Measurements from ENCODE around the gene SLC41A2.
"Not testable (repeated sequence)": the region's sequence is repeated elsewhere in the genome, so short reads cannot be mapped to it uniquely, and the experiment has no call there.

Gene SLC41A2

DNA sequence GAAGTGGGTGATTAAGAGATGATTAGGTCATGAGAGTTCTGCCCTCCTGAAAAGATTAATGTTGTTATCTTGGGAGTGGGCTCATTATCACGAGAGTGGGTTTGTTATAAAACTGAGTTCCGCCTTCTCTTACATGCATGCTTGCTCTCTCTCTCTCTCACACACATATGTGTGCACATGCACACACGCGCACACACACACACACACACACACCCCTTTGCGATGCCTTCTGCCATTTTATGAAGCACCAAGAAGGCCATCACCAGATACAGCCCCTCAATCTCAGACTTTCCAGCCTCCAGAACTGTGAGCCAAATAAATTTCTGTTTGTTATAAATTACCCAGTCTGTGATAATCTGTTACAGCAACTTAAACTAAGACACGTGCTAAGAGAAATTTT lies 5.7 kb upstream of the SLC41A2 start:
- no peak for DNase-seq

DNA sequence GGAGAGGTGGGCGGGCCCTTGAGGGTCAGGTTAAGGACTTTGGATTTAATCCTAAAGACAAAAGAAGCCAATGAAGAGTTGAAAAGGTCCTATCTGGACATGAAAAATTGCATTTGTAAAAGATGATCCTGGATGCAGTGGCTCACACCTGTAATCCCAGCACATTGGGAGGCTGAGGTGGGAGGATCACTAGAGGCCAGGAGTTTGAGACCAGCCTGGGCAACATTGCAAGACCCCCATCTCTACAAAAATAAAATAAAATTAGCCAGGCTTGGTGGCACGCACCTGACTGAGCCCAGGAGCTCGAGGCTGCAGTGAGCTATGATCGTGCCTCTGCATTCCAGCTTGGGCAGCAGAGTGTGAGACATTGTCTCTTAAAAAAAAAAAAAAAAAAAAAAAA lies 2.4 kb upstream of the SLC41A2 start:
- no peak for DNase-seq

DNA sequence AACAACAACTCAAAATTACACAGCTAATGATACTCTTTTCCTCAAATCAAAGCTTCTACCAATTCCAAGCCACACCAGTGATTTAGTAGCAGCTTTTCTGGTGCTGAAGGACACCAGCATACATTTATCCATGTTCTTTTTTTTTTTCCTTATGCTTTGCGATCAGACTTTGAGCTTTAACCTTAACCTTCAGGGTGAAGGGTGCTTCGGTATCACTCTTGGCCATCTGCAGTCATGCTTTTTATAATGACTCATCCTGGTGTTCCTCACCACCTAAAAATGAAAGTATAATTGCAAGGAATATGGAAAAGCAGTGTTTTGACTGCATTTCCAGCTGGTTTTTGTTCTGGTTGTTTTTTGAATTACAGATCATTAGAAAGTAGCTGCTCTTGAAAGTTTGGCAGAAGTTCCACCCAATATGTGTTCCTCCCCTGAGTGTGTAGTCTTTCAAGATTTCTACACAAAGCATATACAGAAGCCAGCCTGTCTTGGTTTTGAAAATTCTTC lies 1.3 kb upstream of the SLC41A2 start:
- DNase-seq = no peak

DNA sequence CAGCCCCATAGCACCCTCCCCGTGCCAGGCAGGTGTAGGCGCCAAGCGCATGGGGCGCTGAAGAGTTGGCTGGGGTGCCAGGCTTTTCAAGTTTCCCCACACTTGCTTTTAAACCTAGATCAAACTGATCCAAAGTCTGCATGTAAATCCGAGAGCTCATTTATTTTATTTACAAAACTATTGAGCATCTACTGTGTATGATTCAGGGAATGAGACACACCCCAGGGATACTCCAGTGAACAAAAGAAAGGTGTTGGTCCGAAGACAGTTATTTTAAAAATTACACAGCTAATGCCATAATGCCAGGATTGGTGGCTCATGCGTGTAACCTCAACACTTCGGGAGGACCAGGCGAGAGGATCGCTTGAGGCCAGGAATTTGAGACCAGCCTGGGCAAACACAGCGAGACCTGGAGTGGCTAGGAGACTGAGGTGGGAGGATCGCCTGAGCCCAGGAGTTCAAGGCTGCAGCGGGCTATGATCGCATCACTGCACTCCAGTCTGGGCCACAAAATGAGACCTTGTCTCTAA lies 780 bp upstream of the SLC41A2 start:
- DNase-seq = no peak

DNA sequence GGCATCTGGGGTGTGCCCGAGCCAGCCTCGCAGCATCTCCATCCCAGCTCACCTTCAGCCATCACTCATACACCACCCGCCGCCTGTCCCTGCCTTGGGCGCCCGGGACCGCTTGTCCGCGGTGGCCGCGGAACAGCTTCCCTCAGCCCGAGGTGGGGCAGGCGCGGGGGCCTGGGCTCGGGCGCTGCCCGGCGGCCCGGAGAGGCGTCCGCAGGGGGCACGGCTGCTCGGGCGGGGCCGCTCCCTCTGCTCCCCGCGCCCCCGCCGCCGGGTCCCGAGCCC lies 430 bp downstream of the SLC41A2 start:
- peak; percentile 25 for DNase-seq

DNA sequence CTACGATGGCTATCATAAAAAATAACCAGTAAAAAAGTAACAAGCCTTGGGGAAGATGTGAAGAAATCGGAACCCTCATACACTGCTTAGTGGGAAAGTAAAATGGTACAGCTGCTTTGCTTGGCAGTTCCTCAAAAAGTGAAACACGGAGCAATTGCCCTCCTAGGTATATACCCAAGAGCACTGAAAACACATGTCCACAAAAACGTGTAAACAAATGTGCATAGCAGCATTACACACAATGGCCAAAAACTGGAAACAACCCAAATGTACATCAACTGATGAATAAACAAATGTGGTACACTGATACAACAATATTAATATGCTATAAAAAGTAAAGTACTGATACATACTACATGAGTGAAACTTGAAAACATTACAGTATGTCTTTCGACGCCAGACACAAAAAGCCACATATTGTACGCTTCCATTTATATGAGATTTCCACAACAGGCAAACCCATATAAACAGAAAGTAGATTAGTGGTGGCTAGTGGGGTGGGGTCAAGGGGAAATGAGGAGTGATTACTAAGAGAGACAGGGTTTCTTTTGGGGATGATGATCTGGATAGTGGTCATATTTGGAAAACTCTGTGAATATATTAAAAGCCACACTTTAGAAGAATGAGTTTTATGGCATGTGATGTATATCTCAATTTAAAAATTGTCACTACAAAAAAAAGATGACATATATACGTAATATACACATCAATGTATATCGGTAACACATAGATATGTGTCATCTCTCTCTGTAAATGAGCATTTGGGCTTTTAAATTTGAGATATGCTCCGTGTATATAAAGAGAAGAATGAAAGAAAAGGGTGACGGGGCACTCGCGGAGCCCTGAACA lies 996 bp downstream of the SLC41A2 start:
- DNase-seq = no peak

DNA sequence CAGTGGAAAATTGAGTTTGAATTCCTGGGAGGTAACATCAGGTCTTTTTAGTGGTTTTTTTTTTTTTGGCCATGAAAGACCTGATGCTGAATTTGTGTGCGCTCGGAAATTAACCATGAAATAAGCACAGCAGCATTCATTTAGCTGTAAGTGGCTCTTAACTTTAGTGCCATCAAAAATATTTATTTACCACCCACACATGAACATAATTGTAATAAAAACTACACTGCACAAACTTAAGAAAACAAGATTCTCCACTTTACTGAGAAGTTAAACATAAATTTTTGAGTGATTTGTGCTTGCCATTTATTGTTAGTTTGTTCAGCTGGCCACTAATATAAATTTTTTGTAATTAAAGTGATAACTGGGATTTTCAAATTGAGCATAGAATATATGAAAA lies 2.4 kb downstream of the SLC41A2 start:
- no peak for DNase-seq

DNA sequence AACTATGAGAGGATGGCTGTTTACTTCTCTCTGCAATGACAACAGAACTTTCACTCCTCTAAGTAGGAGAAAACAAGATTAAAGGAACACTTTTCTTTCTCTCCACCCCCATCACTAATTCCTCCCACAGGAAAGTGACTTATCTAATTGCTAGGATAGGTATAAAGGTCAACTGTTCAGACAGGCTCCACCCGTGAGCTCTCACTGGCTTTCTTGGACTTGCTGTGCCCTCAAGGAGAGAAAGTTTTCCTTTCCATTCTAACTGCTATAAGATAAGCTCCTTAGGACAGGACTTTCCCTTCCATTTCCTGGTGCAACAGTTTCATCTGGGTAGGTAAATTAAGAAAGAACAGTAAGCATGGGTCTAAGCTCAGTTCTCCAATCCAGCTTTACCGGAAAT lies 4.8 kb downstream of the SLC41A2 start:
- DNase-seq = no peak

DNA sequence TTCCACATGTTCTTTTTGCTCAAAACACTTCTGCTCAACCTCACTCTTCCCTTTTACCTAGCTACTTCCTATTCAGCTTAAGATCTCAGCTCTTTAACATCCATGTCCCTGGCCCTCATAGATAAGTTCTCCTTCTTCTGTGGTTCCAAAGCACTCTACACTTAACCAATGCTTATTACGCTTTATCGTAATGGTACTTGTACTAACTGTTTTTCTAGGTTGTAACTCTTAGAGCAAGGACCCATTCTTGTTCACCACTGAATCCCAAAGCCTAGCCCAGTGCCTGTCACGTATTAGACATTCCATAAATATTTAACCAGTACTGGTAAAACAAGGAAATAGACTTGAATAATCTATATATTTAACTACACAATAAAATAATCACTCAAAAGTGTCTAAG lies 5.3 kb downstream of the SLC41A2 start:
- DNase-seq = no peak

DNA sequence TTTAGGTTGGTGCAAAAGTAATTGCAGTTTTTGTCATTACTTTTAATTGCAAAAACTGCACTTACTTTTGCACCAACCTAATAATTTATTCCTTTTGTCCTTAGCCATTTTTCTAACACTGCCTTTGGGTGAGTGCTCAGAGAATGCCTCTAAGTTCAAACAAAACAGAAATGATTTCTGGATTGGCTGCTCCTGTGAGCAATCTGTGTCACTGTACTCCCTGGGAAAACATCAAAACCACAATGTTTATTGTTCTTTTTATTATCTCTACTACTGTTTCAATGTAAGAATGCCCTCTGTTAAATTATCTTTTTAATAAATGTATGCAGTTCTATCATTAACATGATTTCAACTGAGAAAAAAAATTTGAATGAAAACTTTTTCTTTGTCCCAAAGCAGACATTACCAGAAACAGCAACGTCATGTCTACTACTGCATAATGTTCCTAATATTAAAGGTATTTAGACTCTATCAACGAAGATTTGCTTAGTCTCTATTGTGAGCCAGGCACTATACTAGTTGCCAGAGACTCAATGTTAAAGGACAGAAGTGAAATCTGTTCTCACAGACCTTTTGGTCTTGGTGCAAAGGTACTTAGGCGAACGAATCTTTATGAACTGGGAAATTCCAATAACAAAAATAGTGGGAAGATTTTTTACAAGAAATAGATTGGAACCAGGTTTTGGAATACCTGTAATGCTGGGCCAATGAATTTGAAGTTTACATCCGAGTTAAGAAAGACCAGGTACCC lies 6.2 kb downstream of the SLC41A2 start:
- DNase-seq = no peak

DNA sequence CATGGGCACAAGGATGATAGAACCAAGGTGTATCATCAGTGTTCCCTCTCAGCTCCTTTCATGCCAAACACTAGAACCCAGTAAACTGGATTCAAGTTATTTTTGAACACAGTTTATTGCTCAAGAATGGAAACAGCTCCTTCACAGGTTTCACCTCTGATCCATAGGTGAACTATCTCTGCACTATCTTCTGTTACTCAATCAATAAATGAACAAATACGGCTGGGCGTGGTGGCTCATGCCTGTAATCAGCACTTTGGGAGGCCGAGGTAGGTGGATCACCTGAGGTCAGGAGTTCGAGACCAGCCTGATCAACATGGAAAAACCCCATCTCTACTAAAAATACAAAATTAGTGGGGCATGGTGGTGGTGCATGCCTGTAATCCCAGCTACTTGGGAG lies 9.4 kb downstream of the SLC41A2 start:
- not testable (repeated sequence) for DNase-seq

DNA sequence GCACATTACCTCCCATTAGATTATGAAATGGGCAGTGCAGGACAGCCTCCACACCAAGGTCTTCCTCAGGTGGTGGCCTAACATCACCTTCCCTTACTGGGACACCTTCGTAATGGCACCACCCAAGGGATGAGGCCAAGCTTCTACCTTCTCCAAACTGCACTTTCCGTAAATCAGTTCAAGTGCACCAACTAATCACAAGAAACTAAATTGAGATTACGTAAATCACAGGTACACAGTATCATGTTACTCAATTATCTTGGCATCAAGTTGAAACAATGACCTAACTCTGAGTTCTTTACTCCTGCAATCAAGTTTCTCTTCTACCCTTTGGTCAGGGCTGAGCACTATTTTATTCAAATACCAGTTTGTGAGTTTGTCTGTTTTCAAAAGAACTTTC lies 13.8 kb downstream of the SLC41A2 start:
- DNase-seq = no peak

DNA sequence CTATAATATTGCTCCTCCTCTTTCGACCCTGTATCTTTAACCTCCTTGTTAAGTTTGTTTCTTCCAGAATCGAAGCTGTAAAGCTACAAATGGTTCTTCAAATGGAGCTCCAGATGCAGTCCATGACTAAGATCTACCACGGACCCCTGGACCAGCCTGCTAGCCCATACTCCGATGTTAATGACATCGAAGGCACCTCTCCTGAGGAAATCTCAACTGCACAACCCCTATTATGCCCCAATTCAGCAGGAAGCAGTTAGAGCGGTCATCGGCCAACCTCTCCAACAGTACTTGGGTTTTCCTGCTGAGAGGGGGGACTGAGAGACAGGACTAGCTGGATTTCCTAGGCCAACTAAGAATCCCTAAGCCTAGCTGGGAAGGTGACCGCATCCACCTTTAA lies 14.7 kb downstream of the SLC41A2 start:
- not testable (repeated sequence) for DNase-seq

DNA sequence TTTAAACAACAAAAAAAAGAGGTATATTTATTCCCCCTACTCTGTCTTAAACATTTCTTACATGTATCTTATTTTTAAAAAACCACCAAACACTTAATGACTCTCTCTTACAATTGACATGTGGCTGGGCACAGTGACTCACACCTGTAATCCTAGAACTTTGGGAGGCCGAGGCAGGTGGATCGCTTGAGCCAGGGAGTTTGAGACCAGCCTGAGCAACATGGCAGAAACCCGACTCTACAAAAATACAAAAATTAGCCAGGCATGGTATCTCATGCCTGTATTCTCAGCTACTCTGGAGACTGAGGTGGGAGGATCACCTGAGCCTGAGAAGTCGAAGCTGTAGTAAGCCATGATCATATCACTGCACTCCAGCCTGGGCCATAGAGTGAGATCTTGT lies 16.0 kb downstream of the SLC41A2 start:
- DNase-seq = no peak

DNA sequence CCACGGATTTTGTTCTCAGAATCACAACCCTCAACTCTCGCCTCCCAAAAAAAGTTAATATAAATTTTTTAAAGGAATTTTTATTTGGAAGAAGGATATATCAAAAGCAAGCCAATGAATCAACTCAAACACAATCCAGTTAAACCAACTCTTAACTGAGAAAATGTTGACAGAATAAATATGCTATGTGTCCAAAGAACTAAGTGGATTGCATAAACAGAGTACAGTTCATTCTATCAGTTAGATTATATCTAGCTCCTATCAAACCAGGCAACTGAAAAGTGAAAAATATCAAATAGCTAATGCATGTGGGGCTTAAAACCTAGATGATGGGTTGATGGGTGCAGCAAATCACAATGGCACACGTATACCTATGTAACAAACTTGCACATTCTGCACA lies 16.6 kb downstream of the SLC41A2 start:
- DNase-seq = no peak

DNA sequence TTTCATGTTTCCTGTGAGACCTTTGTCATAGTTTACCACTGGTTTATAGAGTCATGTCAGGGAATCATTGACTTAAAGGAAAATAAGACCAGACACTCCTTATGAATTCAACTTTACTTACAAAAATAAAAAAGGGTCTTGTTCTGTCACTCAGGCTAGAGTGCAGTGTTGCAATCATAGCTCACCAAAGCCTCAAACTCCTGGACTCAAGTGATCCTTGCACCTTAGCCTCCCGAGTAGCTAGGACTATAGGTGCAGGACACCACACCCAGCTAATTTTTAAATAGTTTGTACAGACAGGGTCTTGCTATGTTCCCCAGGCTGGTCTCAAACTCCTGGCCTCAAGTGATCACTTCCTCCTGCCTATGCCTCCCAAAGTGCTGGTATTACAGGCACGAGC lies 19.0 kb downstream of the SLC41A2 start:
- DNase-seq = no peak

DNA sequence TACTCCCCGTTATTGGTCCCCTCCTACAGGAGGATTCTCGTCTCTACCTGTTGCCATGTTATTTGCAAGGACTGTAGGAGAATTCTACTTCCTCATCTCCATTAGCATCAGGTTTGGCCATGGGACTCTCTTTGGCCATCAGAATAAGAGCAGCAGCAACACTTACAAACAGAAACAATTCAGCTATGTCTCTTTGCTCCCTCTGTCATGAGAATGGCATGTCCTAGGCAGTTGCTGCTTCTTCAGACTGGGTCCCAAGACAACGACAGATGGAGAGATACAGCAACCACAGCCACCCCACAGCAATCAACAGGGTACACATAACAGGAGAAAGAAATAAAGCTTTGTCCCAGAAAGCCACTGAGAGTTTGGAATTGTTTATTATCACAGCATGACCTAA lies 19.7 kb downstream of the SLC41A2 start:
- DNase-seq = no peak

DNA sequence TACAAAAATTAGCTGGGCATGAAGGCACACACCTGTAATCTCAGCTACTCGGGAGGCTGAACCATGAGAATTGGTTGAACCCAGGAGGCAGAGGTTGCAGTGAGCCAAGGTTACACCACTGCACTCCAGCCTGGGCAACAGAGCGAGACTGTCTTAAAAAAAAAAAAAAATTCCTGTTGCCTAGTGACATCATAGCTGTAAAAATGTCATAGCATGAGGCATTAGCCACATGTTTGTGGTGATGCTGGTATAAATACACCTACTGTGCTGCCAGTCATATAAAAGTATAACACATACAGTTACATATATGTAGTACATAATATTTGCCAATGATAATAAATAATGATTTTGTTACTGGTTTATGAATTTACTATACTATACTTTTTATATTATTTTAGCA lies 22.2 kb downstream of the SLC41A2 start:
- DNase-seq = no peak

DNA sequence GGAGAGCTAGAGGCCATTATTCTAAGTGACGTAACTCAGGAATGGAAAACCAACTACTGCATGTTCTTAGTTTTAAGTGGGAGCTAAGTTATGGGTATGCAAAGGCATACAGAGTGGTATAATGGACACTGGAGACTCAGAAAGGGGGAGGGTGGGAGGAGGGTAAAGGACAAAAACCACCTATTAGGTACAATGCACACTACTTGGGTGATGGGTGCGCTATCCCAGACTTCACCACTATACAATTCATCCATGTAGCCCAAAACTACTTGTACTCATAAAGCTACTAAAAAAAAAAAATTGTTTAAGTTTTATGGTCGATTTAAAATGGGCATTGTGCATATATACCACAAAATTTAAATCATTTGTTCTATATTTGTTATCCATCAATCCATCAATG lies 24.3 kb downstream of the SLC41A2 start:
- no peak for DNase-seq

DNA sequence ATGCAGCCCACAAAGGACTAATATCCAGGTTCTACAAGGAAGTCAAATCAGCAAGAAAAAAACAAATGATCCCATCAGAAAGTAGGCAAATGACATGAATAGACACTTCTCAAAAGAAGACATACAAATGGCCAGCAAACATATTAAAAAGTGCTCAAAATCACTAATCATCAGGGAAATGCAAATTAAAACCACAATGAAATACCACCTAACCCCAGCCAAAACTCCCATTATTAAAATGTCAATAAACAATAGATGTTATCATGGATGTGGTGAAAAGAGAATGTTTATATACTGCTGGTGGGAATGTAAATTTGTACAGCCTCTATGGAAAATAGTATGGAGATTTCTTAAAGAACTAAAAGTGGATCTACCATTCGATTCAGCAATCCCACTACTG lies 25.0 kb downstream of the SLC41A2 start:
- no peak for DNase-seq

DNA sequence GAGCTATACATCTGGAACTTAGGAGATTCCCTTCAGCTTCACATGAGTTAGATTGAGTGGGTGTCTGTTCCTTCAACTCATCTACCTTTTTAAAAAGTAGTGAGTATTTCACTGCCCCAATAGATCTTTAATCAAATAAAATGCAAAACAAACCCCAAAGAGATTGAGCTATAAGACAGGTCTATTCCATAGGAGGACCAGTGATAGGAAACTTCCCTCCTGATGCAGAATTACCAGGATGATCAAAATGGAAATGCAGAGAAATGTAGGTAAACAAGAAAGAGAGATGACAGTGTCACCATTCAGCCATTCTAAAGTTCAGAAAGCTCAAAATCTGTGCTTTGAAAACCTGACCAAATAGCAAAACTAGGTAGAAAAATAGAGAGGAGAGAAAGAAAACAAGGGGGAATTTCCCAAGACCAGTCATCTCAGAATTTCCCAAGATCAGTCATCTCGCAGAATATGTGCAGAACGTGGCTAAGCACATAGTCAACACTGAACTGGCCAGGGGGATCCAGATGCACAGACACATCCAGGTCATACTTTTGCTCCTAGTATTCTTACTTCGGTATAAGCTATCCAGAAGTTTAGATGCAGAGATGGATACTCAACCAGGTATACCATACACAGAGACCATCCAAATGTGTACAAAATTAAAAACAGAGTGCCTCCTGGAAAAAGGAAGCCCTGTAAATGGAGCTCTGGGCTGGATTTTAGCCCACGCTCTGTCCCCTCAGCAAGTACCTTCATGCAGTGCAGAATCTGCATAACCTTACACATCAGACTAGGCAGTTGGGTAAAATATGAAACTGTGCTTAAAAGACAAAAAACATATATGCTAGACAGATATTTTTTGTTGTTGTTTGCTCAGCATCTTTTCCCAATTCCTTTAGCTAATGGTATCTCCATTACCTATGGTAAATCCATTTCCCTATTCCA lies 27.4 kb downstream of the SLC41A2 start:
- DNase-seq = peak; percentile 7

DNA sequence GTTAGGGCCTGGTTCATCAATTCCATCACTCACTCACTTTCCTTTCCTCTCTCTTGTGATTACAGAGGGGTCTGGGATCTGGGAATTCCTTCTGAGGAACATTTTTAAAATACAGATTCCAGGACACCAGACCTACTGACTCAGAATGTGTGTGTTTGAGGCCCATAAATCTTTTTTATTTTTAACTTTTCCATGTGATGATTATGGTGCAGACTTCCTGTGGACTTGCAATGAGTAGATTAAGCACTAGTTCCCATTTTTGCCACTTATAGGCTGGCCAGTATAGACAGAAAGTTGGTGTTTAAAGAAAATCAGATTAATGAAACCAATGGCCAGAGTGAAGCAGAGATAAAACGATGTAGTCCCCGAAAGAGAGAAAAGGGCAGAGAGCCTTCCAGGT lies 28.1 kb downstream of the SLC41A2 start:
- no peak for DNase-seq

DNA sequence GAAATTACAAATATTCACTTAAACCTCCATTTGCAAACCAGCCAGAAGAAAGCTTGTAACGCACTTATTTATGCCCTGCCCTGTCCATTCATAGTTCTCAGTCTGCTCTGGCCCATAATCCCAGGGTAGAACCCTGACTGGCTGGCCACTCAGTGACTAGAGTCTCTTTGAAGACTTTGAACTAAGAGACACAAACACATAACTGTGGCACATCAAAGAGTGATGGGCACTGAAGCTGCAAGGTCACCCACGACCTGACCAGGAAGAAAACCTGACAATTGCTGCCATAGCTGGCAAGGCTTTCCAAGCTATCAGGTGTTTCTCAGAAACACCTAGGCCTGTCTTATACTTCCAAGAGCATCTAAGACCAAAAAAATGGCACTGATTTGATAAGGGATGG lies 28.7 kb downstream of the SLC41A2 start:
- DNase-seq = no peak
